ENCODE data around the gene ZPLD1.

Gene ZPLD1

GRCh38 chr3:102471001-102471400, 36.2 kb downstream of the ZPLD1 start:
- Histone ChIP-seq H3K27ac (ENCODE audit: low read depth, low read length) (no peak overlapping the region), H3K27me3 (ENCODE audit: control insufficient read depth, insufficient read depth, low read length) (no peaks in the 10 kb centered on the region), H3K4me1 (ENCODE audit: control insufficient read depth, insufficient read depth, low read length) (no peaks in the 10 kb centered on the region), H3K36me3 (ENCODE audit: control insufficient read depth, insufficient read depth, low read length) (no peaks in the 10 kb centered on the region), H3K4me3 (ENCODE audit: low read length) (no peak overlapping the region), H3K9ac (ENCODE audit: low read length) (no peak overlapping the region)

GRCh38 chr3:102471491-102471890, 36.7 kb downstream of the ZPLD1 start:
- Histone ChIP-seq H3K4me1 (ENCODE audit: control insufficient read depth, insufficient read depth, low read length) (no peaks in the 10 kb centered on the region), H3K27ac (ENCODE audit: low read depth, low read length) (no peak overlapping the region), H3K4me3 (ENCODE audit: low read length) (no peak overlapping the region), H3K27me3 (ENCODE audit: control insufficient read depth, insufficient read depth, low read length) (no peaks in the 10 kb centered on the region), H3K36me3 (ENCODE audit: control insufficient read depth, insufficient read depth, low read length) (no peaks in the 10 kb centered on the region), H3K9ac (ENCODE audit: low read length) (no peak overlapping the region)

- Histone ChIP-seq H3K27me3 (ENCODE audit: control insufficient read depth, insufficient read depth, low read length) (no peaks in the 10 kb centered on the region), H3K4me1 (ENCODE audit: control insufficient read depth, insufficient read depth, low read length) (no peaks in the 10 kb centered on the region), H3K27ac (ENCODE audit: low read depth, low read length) (no peak overlapping the region), H3K36me3 (ENCODE audit: control insufficient read depth, insufficient read depth, low read length) (no peaks in the 10 kb centered on the region), H3K9ac (ENCODE audit: low read length) (no peak overlapping the region), H3K4me3 (ENCODE audit: low read length) (no peak overlapping the region)
Measured at GRCh38 chr3:102473648-102474047, 38.8 kb downstream of the ZPLD1 start.

- Histone ChIP-seq H3K27me3 (ENCODE audit: control insufficient read depth, insufficient read depth, low read length) (no peaks in the 10 kb centered on the region), H3K4me3 (ENCODE audit: low read length) (no peak overlapping the region), H3K9ac (ENCODE audit: low read length) (no peak overlapping the region), H3K27ac (ENCODE audit: low read depth, low read length) (no peak overlapping the region), H3K36me3 (ENCODE audit: control insufficient read depth, insufficient read depth, low read length) (no peaks in the 10 kb centered on the region), H3K4me1 (ENCODE audit: control insufficient read depth, insufficient read depth, low read length) (no peaks in the 10 kb centered on the region)
Measured at GRCh38 chr3:102474207-102474606, 39.4 kb downstream of the ZPLD1 start.

GRCh38 chr3:102476198-102476597, 41.4 kb downstream of the ZPLD1 start:
- Histone ChIP-seq H3K4me3 (ENCODE audit: low read length) (no peak overlapping the region), H3K9ac (ENCODE audit: low read length) (no peak overlapping the region), H3K36me3 (ENCODE audit: control insufficient read depth, insufficient read depth, low read length) (no peaks in the 10 kb centered on the region), H3K27ac (ENCODE audit: low read depth, low read length) (no peak overlapping the region), H3K27me3 (ENCODE audit: control insufficient read depth, insufficient read depth, low read length) (no peaks in the 10 kb centered on the region), H3K4me1 (ENCODE audit: control insufficient read depth, insufficient read depth, low read length) (no peaks in the 10 kb centered on the region)

- Histone ChIP-seq H3K27me3 (ENCODE audit: control insufficient read depth, insufficient read depth, low read length) (no peaks in the 10 kb centered on the region), H3K4me3 (ENCODE audit: low read length) (no peak overlapping the region), H3K4me1 (ENCODE audit: control insufficient read depth, insufficient read depth, low read length) (no peaks in the 10 kb centered on the region), H3K36me3 (ENCODE audit: control insufficient read depth, insufficient read depth, low read length) (no peaks in the 10 kb centered on the region), H3K27ac (ENCODE audit: low read depth, low read length) (no peak overlapping the region), H3K9ac (ENCODE audit: low read length) (no peak overlapping the region)
Measured at GRCh38 chr3:102478160-102478559, 43.3 kb downstream of the ZPLD1 start.

GRCh38 chr3:102480139-102480538, 45.3 kb downstream of the ZPLD1 start:
- Histone ChIP-seq H3K36me3 (ENCODE audit: control insufficient read depth, insufficient read depth, low read length) (no peaks in the 10 kb centered on the region), H3K9ac (ENCODE audit: low read length) (no peak overlapping the region), H3K27ac (ENCODE audit: low read depth, low read length) (no peak overlapping the region), H3K27me3 (ENCODE audit: control insufficient read depth, insufficient read depth, low read length) (no peaks in the 10 kb centered on the region), H3K4me1 (ENCODE audit: control insufficient read depth, insufficient read depth, low read length) (no peaks in the 10 kb centered on the region), H3K4me3 (ENCODE audit: low read length) (no peak overlapping the region)

GRCh38 chr3:102481050-102481449, 46.2 kb downstream of the ZPLD1 start:
- H3K27me3 ChIP-seq (ENCODE audit: control insufficient read depth, insufficient read depth, low read length), result no peaks in the 10 kb centered on the region
- H3K27ac ChIP-seq (ENCODE audit: low read depth, low read length), result no peak overlapping the region
- no peak overlapping the region for H3K4me3 ChIP-seq (ENCODE audit: low read length)
- no peaks in the 10 kb centered on the region for H3K36me3 ChIP-seq (ENCODE audit: control insufficient read depth, insufficient read depth, low read length)
- no peak overlapping the region for H3K9ac ChIP-seq (ENCODE audit: low read length)
- H3K4me1 ChIP-seq (ENCODE audit: control insufficient read depth, insufficient read depth, low read length), result no peaks in the 10 kb centered on the region

- H3K4me3 ChIP-seq (ENCODE audit: low read length), result no peak overlapping the region
Measured at GRCh38 chr3:102483556-102483955, 48.7 kb downstream of the ZPLD1 start.

GRCh38 chr3:102484363-102484762, 49.5 kb downstream of the ZPLD1 start:
- Histone ChIP-seq H3K9ac (ENCODE audit: low read length) (no peak overlapping the region), H3K27me3 (ENCODE audit: control insufficient read depth, insufficient read depth, low read length) (no peaks in the 10 kb centered on the region), H3K4me3 (ENCODE audit: low read length) (no peak overlapping the region), H3K36me3 (ENCODE audit: control insufficient read depth, insufficient read depth, low read length) (no peaks in the 10 kb centered on the region), H3K4me1 (ENCODE audit: control insufficient read depth, insufficient read depth, low read length) (no peaks in the 10 kb centered on the region), H3K27ac (ENCODE audit: low read depth, low read length) (no peak overlapping the region)

More at GRCh38 chr3:102483556-102483955, 48.7 kb downstream of the ZPLD1 start:
- no peak overlapping the region for H3K9ac ChIP-seq (ENCODE audit: low read length)
- H3K36me3 ChIP-seq (ENCODE audit: control insufficient read depth, insufficient read depth, low read length), result no peaks in the 10 kb centered on the region
- no peaks in the 10 kb centered on the region for H3K27me3 ChIP-seq (ENCODE audit: control insufficient read depth, insufficient read depth, low read length)
- H3K4me1 ChIP-seq (ENCODE audit: control insufficient read depth, insufficient read depth, low read length), result no peaks in the 10 kb centered on the region
- H3K27ac ChIP-seq (ENCODE audit: low read depth, low read length), result no peak overlapping the region

- H3K27ac ChIP-seq (ENCODE audit: low read depth, low read length), result no peak overlapping the region
- no peaks in the 10 kb centered on the region for H3K36me3 ChIP-seq (ENCODE audit: control insufficient read depth, insufficient read depth, low read length)
- H3K27me3 ChIP-seq (ENCODE audit: control insufficient read depth, insufficient read depth, low read length), result no peaks in the 10 kb centered on the region
- H3K4me3 ChIP-seq (ENCODE audit: low read length), result no peak overlapping the region
- no peaks in the 10 kb centered on the region for H3K4me1 ChIP-seq (ENCODE audit: control insufficient read depth, insufficient read depth, low read length)
- H3K9ac ChIP-seq (ENCODE audit: low read length), result no peak overlapping the region
Measured at GRCh38 chr3:102485701-102486100, 50.9 kb downstream of the ZPLD1 start.

- Histone ChIP-seq H3K27me3 (ENCODE audit: control insufficient read depth, insufficient read depth, low read length) (no peaks in the 10 kb centered on the region), H3K27ac (ENCODE audit: low read depth, low read length) (no peak overlapping the region)
Measured at GRCh38 chr3:102488331-102488730, 53.5 kb downstream of the ZPLD1 start.

GRCh38 chr3:102492300-102492699, 57.5 kb downstream of the ZPLD1 start:
- Histone ChIP-seq H3K4me1 (ENCODE audit: control insufficient read depth, insufficient read depth, low read length) (no peaks in the 10 kb centered on the region), H3K27me3 (ENCODE audit: control insufficient read depth, insufficient read depth, low read length) (no peaks in the 10 kb centered on the region), H3K4me3 (ENCODE audit: low read length) (no peak overlapping the region), H3K36me3 (ENCODE audit: control insufficient read depth, insufficient read depth, low read length) (no peaks in the 10 kb centered on the region), H3K9ac (ENCODE audit: low read length) (no peak overlapping the region), H3K27ac (ENCODE audit: low read depth, low read length) (no peak overlapping the region)

More at GRCh38 chr3:102488331-102488730, 53.5 kb downstream of the ZPLD1 start:
- no peaks in the 10 kb centered on the region for H3K4me1 ChIP-seq (ENCODE audit: control insufficient read depth, insufficient read depth, low read length)
- no peak overlapping the region for H3K4me3 ChIP-seq (ENCODE audit: low read length)
- no peak overlapping the region for H3K9ac ChIP-seq (ENCODE audit: low read length)
- no peaks in the 10 kb centered on the region for H3K36me3 ChIP-seq (ENCODE audit: control insufficient read depth, insufficient read depth, low read length)

Measured in rectal smooth muscle tissue (tissue), 1 donor.